ENCODE measurements around the gene SNX20. TPM values are rescaled to one million over a fixed set of nuclear protein-coding genes. Genes with fewer than 3 reads are reported as not detected.

SNX20 gene
- total RNA-seq, 2 donors from 2014 or later = 44.0 to 58.9 TPM

DNA sequence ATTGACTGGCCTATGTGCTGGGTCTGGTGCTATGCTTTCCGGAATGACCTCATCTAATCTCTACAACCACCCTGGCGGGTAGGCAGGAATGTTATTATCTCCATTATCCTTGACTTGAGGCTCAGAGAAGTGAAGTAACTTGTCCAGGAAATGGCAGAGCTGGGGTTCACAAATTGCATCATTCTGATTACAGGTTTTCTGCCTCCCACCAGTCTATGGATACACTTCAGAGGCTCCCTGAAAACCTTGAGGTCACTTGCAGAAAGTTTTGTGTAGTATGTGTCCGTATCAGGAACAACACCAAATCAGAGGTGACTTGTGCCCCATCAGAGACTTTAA lies 31.4 kb upstream of the SNX20 start:
- no peaks in the 10 kb centered on the region for H3K9me3 ChIP-seq (ENCODE audit: control insufficient read depth, low read length, poor library complexity, severe bottlenecking)
- DNase-seq (no peak), ATAC-seq (no peak)
- H3K27me3 Mint-ChIP-seq = no peaks in the 10 kb centered on the region
- peaks cover 2% of the 10 kb centered on the region for H3K36me3 Mint-ChIP-seq (ENCODE audit: low read depth)
- H3K4me1 Mint-ChIP-seq = peaks cover 25% of the 10 kb centered on the region
- H3K4me3 Mint-ChIP-seq = no peak overlapping the region
- no peak overlapping the region for H3K27ac Mint-ChIP-seq

DNA sequence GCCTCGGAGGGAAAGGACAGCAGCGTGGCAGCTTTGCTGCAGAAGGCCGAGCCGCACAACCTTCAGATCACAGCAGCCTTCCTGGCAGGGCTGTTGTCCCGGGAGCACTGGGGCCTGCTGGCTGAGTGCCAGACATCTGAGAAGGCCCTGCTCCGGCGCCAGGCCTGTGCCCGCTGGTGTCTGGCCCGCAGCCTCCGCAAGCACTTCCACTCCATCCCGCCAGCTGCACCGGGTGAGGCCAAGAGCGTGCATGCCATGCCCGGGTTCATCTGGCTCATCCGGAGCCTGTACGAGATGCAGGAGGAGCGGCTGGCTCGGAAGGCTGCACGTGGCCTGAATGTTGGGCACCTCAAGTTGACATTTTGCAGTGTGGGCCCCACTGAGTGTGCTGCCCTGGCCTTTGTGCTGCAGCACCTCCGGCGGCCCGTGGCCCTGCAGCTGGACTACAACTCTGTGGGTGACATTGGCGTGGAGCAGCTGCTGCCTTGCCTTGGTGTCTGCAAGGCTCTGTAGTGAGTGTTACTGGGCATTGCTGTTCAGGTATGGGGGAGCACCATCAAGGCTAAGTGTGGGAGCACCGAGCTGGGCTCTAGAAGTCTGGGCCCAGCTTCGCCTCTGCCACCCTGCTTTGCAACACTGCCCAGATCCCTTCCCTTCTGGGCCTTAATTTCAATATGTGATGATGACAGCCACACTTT lies 30.9 kb upstream of the SNX20 start:
- DNase-seq = no peak
- H3K4me1 Mint-ChIP-seq = peaks cover 25% of the 10 kb centered on the region
- no peak overlapping the region for H3K4me3 Mint-ChIP-seq
- no peaks in the 10 kb centered on the region for H3K27me3 Mint-ChIP-seq
- no peak for ATAC-seq
- no peaks in the 10 kb centered on the region for H3K9me3 ChIP-seq (ENCODE audit: control insufficient read depth, low read length, poor library complexity, severe bottlenecking)
- no peak overlapping the region for H3K27ac Mint-ChIP-seq
- H3K36me3 Mint-ChIP-seq (ENCODE audit: low read depth) = peaks cover 5% of the 10 kb centered on the region

DNA sequence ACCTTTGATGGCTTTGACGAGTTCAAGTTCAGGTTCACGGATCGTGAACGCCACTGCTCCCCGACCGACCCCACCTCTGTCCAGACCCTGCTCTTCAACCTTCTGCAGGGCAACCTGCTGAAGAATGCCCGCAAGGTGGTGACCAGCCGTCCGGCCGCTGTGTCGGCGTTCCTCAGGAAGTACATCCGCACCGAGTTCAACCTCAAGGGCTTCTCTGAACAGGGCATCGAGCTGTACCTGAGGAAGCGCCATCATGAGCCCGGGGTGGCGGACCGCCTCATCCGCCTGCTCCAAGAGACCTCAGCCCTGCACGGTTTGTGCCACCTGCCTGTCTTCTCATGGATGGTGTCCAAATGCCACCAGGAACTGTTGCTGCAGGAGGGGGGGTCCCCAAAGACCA lies 29.9 kb upstream of the SNX20 start:
- no peaks in the 10 kb centered on the region for H3K9me3 ChIP-seq (ENCODE audit: control insufficient read depth, low read length, poor library complexity, severe bottlenecking)
- Mint-ChIP-seq H3K27ac (peak overlapping the region; percentile 51), H3K27me3 (no peaks in the 10 kb centered on the region), H3K4me1 (peaks cover 29% of the 10 kb centered on the region), H3K36me3 (ENCODE audit: low read depth) (peaks cover 3% of the 10 kb centered on the region), H3K4me3 (no peak overlapping the region)
- DNase-seq = no peak
- ATAC-seq = no peak

DNA sequence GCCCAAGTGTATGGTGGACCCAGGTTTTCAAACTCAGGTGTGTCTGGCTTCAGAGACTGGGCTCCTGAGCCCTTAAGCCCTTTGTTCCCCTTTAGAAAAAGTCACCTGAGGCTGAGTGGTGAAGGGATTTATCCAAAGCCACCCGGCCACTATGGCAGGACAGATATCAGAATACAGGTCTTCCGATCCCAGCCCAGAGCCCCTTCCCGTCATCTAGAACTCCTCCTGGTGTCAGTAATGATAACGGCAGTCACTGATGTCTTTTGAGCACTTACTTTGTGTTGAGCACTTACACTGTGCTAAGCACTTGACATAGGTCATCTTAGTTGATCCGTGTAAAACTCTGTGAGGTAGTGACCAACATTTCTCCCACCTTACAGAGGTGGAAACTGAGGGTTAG lies 28.9 kb upstream of the SNX20 start:
- no peak for ATAC-seq
- peaks cover 32% of the 10 kb centered on the region for H3K4me1 Mint-ChIP-seq
- no peak overlapping the region for H3K4me3 Mint-ChIP-seq
- H3K36me3 Mint-ChIP-seq (ENCODE audit: low read depth) = peaks cover 7% of the 10 kb centered on the region
- no peaks in the 10 kb centered on the region for H3K27me3 Mint-ChIP-seq
- no peak for DNase-seq
- H3K27ac Mint-ChIP-seq = peak overlapping the region; percentile 96
- no peaks in the 10 kb centered on the region for H3K9me3 ChIP-seq (ENCODE audit: control insufficient read depth, low read length, poor library complexity, severe bottlenecking)

DNA sequence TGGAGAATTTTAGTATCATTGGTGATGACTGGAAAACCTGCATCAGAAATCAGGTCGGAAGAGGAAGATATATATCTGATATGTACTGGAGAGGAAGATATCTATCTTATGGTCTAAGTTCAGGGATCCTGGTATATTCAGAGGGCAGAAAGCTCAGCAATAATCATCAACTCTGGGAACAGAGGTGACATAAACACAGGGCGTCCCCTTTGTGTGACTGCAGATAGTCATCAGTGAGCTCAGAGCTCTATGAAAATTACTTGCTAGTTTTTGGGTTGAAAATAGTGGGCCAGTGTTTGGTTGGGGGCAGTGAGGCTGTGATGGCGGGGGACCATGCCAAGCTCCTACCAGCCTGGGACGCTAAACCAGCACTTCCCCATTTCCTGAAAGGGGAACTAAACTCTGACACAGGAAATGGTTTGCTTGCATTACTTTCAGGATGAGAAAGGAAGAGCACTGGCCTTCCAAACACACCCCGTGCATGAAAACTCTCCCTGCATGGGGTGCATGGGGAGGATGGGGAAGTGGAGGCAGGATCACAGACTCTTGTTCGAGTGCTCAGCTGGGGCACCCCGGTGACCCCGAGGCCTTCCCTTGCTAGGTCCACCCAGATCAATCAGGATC lies 28.1 kb upstream of the SNX20 start:
- Mint-ChIP-seq H3K36me3 (ENCODE audit: low read depth) (peaks cover 7% of the 10 kb centered on the region), H3K27me3 (no peaks in the 10 kb centered on the region), H3K4me3 (peak overlapping the region; percentile 60), H3K4me1 (peaks cover 30% of the 10 kb centered on the region), H3K27ac (peak overlapping the region; percentile 96)
- no peak for DNase-seq
- H3K9me3 ChIP-seq (ENCODE audit: control insufficient read depth, low read length, poor library complexity, severe bottlenecking) = peaks cover 5% of the 10 kb centered on the region
- peak; percentile 47 for ATAC-seq

DNA sequence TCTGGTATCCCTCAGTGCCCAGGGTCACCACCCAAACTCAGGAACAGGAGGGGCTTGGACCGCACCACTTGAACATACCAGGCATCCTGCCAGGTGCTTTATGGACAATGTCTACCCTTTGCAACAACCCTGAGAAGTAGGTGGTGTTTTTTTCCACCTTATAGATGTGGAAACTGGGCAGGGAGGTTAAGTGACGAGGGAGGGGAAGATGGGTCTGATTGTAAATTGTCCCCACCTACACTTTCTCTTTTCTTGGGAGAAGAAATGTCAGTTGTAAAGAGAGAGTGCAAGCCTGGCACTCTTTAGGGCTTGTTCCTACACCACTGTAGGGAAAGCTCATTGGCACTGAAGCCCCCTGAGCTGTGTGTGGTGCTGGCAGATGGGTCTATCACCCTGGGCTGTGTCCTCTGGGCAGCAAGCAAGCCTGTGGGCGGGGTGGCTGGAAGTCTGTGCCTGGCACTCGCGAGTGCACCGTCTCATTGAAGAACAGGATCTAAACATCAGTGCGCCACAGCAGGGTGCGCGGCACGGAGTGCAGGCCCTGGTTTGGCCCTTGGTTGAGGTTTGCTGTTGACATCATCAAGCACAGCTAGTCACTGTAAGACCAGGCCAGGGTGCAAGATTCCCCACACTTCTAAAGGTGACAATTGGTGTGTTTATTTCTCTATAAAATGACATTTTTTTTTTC lies 27.4 kb upstream of the SNX20 start:
- peak overlapping the region; percentile 96 for H3K27ac Mint-ChIP-seq
- peak overlapping the region; percentile 60 for H3K4me3 Mint-ChIP-seq
- peaks cover 10% of the 10 kb centered on the region for H3K9me3 ChIP-seq (ENCODE audit: control insufficient read depth, low read length, poor library complexity, severe bottlenecking)
- H3K36me3 Mint-ChIP-seq (ENCODE audit: low read depth) = peaks cover 7% of the 10 kb centered on the region
- ATAC-seq (peak; percentile 91), DNase-seq (no peak)
- no peaks in the 10 kb centered on the region for H3K27me3 Mint-ChIP-seq
- H3K4me1 Mint-ChIP-seq = peaks cover 30% of the 10 kb centered on the region

DNA sequence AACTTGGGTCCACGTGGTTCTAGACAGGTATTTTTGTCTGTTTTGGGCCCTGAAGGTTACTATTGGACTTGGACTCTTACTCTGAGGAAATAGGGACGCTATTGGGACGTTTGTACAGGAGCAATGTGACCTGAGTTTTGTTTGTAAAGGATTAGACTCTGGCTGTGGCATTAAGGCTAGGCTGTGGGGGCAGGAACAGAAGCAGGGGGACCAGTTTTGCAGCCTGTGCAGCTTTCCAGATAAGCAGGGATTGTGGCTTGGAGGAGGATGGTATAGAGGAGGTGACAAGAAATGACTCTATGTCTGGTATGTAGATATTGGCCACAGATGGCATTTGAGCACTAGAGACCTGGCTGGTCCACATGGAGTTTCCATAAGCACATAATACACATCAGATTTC lies 25.1 kb upstream of the SNX20 start:
- no peak for ATAC-seq
- no peak for DNase-seq
- H3K9me3 ChIP-seq (ENCODE audit: control insufficient read depth, low read length, poor library complexity, severe bottlenecking) = peaks cover 10% of the 10 kb centered on the region
- H3K27ac Mint-ChIP-seq = no peak overlapping the region
- H3K27me3 Mint-ChIP-seq = no peaks in the 10 kb centered on the region
- peaks cover 33% of the 10 kb centered on the region for H3K4me1 Mint-ChIP-seq
- H3K4me3 Mint-ChIP-seq = no peak overlapping the region
- peaks cover 7% of the 10 kb centered on the region for H3K36me3 Mint-ChIP-seq (ENCODE audit: low read depth)

DNA sequence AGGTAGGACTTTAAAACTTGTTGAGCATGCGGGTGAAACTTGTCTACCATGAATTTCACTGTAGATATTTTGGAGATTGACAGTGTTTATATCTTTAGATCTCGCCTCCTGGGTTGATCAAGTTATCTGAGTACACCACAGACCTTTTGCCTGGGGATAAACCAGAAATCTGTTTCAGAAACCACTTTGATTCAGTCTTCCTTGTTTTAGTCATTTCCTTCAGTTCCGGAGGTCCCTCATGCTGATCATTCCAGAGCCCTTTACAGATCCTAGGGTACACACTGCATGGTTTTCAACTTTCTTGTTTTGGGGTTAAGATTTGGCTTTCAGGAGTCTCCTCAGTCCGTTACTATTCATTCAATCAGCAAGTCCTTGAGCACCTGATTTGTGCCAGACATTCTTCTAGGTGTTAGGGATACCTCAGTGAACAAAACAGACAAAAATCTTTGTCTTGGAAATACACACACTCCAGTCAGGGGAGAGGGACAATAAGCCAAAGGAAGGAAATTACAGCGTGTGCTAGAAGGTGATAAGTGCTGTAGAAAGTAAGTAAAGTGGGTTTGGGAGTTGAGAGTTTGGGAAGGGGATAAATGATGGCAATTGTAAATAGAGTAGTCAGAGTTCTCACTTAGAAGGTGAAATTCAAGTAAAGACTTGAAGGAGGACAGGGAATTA lies 24.5 kb upstream of the SNX20 start:
- Mint-ChIP-seq H3K36me3 (ENCODE audit: low read depth) (peaks cover 7% of the 10 kb centered on the region), H3K4me1 (peaks cover 36% of the 10 kb centered on the region), H3K4me3 (no peak overlapping the region), H3K27ac (peak overlapping the region; percentile 1), H3K27me3 (no peaks in the 10 kb centered on the region)
- no peak for ATAC-seq
- DNase-seq = no peak
- H3K9me3 ChIP-seq (ENCODE audit: control insufficient read depth, low read length, poor library complexity, severe bottlenecking) = peaks cover 10% of the 10 kb centered on the region

DNA sequence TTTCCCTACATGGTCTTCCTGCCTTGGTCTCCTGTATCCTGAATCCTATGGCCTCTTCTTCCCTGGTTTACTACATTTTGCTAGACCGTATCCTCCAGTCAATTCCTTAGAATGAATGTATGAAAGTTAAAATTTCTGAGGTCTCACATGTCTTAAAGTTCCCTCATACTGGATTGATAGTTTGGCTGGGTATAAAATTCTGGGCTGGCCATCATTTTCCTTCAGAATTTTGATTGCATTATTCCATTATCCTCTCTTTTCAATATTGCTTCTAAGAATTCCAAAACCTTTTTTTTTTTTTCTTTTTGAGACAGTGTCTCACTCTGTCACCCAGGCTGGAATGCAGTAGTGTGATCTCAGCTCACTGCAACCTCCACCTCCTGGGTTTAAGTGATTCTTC lies 23.1 kb upstream of the SNX20 start:
- Mint-ChIP-seq H3K4me3 (no peak overlapping the region), H3K27ac (no peak overlapping the region), H3K4me1 (peaks cover 43% of the 10 kb centered on the region)

DNA sequence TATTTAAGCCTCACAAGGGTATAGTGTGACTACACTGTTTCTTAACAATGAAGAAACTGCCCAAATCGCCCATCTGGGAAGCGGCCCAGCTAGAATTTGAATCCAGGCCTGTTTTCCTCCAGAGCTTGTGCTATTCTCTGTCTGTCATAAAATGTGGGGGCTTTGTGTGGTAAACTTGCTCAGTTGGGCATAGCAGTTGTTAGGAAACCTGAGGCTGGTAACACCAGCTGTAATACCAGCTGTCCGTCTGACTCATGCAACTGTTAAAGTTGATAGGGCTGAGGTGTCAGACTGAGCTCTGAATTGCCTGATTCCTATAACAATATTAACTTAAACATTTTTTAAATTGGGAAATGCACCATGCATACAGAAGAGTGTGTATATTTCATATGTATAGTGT lies 21.6 kb upstream of the SNX20 start:
- no peaks in the 10 kb centered on the region for H3K27me3 Mint-ChIP-seq
- no peak for ATAC-seq
- H3K36me3 Mint-ChIP-seq (ENCODE audit: low read depth) = peaks cover 7% of the 10 kb centered on the region
- H3K27ac Mint-ChIP-seq = peak overlapping the region; percentile 27
- H3K4me3 Mint-ChIP-seq = no peak overlapping the region
- peaks cover 45% of the 10 kb centered on the region for H3K4me1 Mint-ChIP-seq
- peaks cover 10% of the 10 kb centered on the region for H3K9me3 ChIP-seq (ENCODE audit: control insufficient read depth, low read length, poor library complexity, severe bottlenecking)
- no peak for DNase-seq

More for the DNA sequence above, 23.1 kb upstream of the SNX20 start:
- DNase-seq (no peak), ATAC-seq (no peak)
- Mint-ChIP-seq H3K27me3 (no peaks in the 10 kb centered on the region), H3K36me3 (ENCODE audit: low read depth) (peaks cover 7% of the 10 kb centered on the region)
- H3K9me3 ChIP-seq (ENCODE audit: control insufficient read depth, low read length, poor library complexity, severe bottlenecking) = peaks cover 10% of the 10 kb centered on the region

DNA sequence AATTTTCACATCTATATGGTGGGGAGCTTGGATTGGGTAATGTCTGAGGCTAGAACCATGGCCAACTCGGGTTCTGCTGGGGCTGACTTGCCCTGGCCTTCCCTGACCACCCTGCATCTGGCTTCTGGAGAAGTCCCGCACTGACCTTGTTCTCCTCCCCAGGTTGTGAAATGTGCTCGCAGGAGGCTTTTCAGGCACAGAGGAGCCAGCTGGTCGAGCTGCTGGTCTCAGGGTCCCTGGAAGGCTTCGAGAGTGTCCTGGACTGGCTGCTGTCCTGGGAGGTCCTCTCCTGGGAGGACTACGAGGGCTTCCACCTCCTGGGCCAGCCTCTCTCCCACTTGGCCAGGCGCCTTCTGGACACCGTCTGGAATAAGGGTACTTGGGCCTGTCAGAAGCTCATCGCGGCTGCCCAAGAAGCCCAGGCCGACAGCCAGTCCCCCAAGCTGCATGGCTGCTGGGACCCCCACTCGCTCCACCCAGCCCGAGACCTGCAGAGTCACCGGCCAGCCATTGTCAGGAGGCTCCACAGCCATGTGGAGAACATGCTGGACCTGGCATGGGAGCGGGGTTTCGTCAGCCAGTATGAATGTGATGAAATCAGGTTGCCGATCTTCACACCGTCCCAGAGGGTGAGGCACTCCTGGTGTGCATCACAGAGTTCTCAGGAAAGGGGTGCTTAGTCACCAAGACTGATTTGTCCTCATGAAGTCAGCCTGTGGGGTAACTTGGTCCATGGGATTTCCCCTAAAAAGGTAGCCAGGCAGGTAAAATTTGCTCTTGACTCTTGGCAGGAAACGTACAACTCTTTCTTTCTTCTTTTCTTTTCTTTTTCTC lies 18.4 kb upstream of the SNX20 start:
- H3K27ac Mint-ChIP-seq = peak overlapping the region; percentile 98
- H3K4me1 Mint-ChIP-seq = peaks cover 56% of the 10 kb centered on the region
- no peaks in the 10 kb centered on the region for H3K36me3 Mint-ChIP-seq (ENCODE audit: low read depth)

DNA sequence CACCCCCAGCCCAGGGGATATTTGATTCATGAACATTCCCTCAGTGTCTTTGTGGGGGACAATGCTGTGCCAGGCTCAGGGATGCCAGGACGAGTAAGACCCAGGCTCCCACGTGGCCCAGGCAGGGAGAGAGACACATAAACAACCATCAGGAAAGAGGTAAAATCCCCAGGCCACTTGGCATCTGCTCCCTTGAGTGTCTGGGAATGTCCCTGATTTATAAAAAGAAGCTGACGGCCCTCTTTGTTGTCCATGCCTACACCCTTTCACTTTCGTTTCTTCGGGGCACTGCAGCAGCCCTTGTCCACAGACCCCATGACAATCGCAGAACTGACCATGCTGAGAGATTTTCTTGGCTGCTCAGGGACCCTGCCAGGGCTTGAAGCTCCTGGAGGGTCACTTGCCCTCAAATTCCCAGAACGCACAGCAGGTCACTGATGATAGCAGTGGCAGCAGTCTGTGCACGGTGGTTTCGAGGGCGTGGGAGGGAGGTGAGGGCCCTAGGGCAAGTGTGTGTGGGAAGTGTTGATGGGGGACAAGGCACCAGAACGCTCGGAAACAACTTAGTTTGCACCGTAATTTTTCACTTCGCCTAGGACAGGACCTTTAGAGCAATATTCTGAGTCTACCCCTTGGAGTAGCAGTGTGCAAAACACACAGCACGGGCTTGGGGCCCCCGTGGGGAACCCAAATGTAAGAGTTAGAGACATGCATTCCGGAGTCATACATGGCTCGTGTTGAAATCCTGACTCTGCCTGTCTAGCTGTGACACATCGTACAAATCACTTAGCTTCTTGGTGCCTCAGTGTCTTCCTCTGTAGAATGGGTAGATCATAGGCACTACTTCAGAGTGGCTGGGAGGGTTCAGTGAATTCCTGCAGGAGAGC lies 17.0 kb upstream of the SNX20 start:
- H3K27me3 Mint-ChIP-seq = no peaks in the 10 kb centered on the region
- ATAC-seq (peak; percentile 49), DNase-seq (no peak)
- H3K4me3 Mint-ChIP-seq = peak overlapping the region; percentile 92
- H3K4me1 Mint-ChIP-seq = peaks cover 65% of the 10 kb centered on the region
- no peaks in the 10 kb centered on the region for H3K9me3 ChIP-seq (ENCODE audit: control insufficient read depth, low read length, poor library complexity, severe bottlenecking)
- H3K36me3 Mint-ChIP-seq (ENCODE audit: low read depth) = no peaks in the 10 kb centered on the region
- H3K27ac Mint-ChIP-seq = peak overlapping the region; percentile 98

More for the DNA sequence above, 18.4 kb upstream of the SNX20 start:
- Mint-ChIP-seq H3K27me3 (no peaks in the 10 kb centered on the region), H3K4me3 (peak overlapping the region; percentile 92)
- H3K9me3 ChIP-seq (ENCODE audit: control insufficient read depth, low read length, poor library complexity, severe bottlenecking) = peaks cover 9% of the 10 kb centered on the region
- no peak for DNase-seq
- ATAC-seq = peak; percentile 71
